Right lobe of liver (tissue), 4 donors: Measurements from ENCODE around the gene MON2.

Source experiments
- POLR2A ChIP-seq: fragments of 450-650 bp; IDR thresholded peaks from one replicate; pipeline ENCODE4 v1.6.1; 2017; ENCODE audit warnings: antibody characterized with exemption, mild to moderate bottlenecking
- TF ChIP-seq, protein P1 (sequence below), 4 donors: fragments of 200-600 bp in 3 of 4; fragments of 450-650 bp in 1 of 4; IDR thresholded peaks; one replicate each; pipeline versions ENCODE4 v1.5.1 to v1.8.0; 2016 to 2022; ENCODE audit warnings: antibody characterized with exemption in 4 of 4, mild to moderate bottlenecking in 2 of 4
- donor health status: DM: no; HTN: no; CAD: no.
- donor health status: DM: no; HTN: no; CAD: no.
- donor health status: DM: no; HTN: yes; CAD: no.

DNA sequence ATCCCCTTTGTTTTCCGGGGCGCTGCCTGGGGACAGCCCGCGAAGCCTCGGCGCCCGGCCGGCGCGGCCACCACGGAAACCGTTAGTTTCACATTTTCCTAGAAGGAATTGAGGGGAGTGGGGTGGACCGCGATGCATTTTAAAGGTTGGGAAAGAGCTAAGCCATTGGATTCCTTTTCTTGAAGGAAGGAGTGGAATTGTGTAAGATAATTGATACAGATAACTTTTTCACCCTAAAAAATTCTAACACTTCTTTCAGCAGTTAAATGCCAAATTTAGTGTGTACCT lies 137.1 kb downstream of the MON2 start:
- TF ChIP-seq, protein P1, sequence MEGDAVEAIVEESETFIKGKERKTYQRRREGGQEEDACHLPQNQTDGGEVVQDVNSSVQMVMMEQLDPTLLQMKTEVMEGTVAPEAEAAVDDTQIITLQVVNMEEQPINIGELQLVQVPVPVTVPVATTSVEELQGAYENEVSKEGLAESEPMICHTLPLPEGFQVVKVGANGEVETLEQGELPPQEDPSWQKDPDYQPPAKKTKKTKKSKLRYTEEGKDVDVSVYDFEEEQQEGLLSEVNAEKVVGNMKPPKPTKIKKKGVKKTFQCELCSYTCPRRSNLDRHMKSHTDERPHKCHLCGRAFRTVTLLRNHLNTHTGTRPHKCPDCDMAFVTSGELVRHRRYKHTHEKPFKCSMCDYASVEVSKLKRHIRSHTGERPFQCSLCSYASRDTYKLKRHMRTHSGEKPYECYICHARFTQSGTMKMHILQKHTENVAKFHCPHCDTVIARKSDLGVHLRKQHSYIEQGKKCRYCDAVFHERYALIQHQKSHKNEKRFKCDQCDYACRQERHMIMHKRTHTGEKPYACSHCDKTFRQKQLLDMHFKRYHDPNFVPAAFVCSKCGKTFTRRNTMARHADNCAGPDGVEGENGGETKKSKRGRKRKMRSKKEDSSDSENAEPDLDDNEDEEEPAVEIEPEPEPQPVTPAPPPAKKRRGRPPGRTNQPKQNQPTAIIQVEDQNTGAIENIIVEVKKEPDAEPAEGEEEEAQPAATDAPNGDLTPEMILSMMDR (IDR thresholded peaks at IDR 0.05), result no peak
- no peak for TF ChIP-seq POLR2A
